PC-3 (cell line): ENCODE data around the gene GATA6.

Experiments used
- CTCF ChIP-seq: fragments of 300-600 bp; sonication (generic); conservative IDR thresholded peaks from 2 replicates; pipeline ENCODE4 v1.5.1; 2017; ENCODE audit warnings: antibody characterized with exemption, low read depth, mild to moderate bottlenecking, low read length
- EZH2 ChIP-seq: fragments of 300-600 bp; sonication (generic); IDR thresholded peaks from one replicate; pipeline ENCODE4 v1.6.1; 2017; ENCODE audit warnings: antibody characterized with exemption, mild to moderate bottlenecking, low read length; ENCODE audit not compliant: unreplicated experiment

DNA sequence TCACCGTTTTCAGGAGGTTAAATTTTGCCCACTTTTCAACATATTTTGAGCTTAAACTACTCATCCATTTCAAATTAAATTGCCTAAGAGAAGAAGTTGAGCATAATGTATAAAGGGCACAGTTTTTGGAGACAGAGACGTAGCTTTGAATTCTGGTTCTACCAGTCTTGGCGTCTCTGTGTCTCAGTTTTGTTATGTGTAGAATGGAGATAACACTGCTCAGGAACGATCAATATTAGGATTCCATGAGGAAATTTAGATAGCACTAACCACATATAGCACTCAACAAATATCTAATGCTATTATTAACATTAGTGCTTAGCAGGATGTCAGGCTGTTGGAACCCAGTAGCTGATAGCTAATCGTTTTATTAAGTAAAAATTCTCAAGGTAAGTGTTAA is 40.4 kb upstream of the GATA6 start:
- no peak for TF ChIP-seq CTCF
- no peak for TF ChIP-seq EZH2
